GM18505 (cell line): ENCODE results near the gene DSCAML1.

ENCODE experiments used
- ATAC-seq: cut with Tn5 transposase; IDR thresholded peaks from one replicate; pipeline ENCODE4 v1.9.1; 2021; ENCODE audit not compliant: unreplicated experiment
- POLR2A ChIP-seq: IDR thresholded peaks from 4 replicates; pipeline ENCODE4 v1.6.1; 2011; ENCODE audit warnings: borderline replicate concordance; ENCODE audit not compliant: insufficient read depth, insufficient read length; ENCODE audit errors: extremely low read depth

DSCAML1 gene

GRCh38 chr11:117807482-117808327, 10.7 kb upstream of the DSCAML1 start:
- no peak for ATAC-seq
- TF ChIP-seq POLR2A: no peak

- TF ChIP-seq POLR2A: no peak
- ATAC-seq: no peak
These were observed 9.8 kb upstream of the DSCAML1 start for GRCh38 chr11:117806846-117807245.

- ATAC-seq: no peak
- no peak for TF ChIP-seq POLR2A
These were observed 8.0 kb upstream of the DSCAML1 start for GRCh38 chr11:117805045-117805444.

- TF ChIP-seq POLR2A: no peak
- ATAC-seq: no peak
These were observed 6.9 kb upstream of the DSCAML1 start for GRCh38 chr11:117803896-117804295.

GRCh38 chr11:117799634-117800033, 2.6 kb upstream of the DSCAML1 start:
- TF ChIP-seq POLR2A: no peak
- ATAC-seq: no peak

GRCh38 chr11:117796456-117796871, 552 bp downstream of the DSCAML1 start:
- TF ChIP-seq POLR2A: no peak
- no peak for ATAC-seq

- no peak for TF ChIP-seq POLR2A
- no peak for ATAC-seq
These were observed 1.2 kb downstream of the DSCAML1 start for GRCh38 chr11:117795638-117796455.

- no peak for TF ChIP-seq POLR2A
- no peak for ATAC-seq
These were observed 2.0 kb downstream of the DSCAML1 start for GRCh38 chr11:117794772-117795629.

- ATAC-seq: no peak
- TF ChIP-seq POLR2A: no peak
These were observed 2.9 kb downstream of the DSCAML1 start for GRCh38 chr11:117794135-117794534.

GRCh38 chr11:117793583-117793982, 3.4 kb downstream of the DSCAML1 start:
- no peak for ATAC-seq
- no peak for TF ChIP-seq POLR2A

GRCh38 chr11:117792992-117793391, 4.0 kb downstream of the DSCAML1 start:
- no peak for ATAC-seq

GRCh38 chr11:117792241-117792640, 4.8 kb downstream of the DSCAML1 start:
- no peak for ATAC-seq
- no peak for TF ChIP-seq POLR2A

More at GRCh38 chr11:117792992-117793391, 4.0 kb downstream of the DSCAML1 start:
- no peak for TF ChIP-seq POLR2A

GRCh38 chr11:117790279-117790678, 6.7 kb downstream of the DSCAML1 start:
- no peak for ATAC-seq
- TF ChIP-seq POLR2A: no peak
